ENCODE results near the gene RTKN2.

GRCh38 chr10:62188021-62188616, 80.5 kb downstream of the RTKN2 start:
- no peak for TF ChIP-seq CTCF (IDR thresholded peaks at IDR 0.05)
- no peak for TF ChIP-seq EP300 (IDR thresholded peaks at IDR 0.05; ENCODE audit: borderline replicate concordance in 1 of 2, low read depth in 1 of 2, low read length in 1 of 2)
- no peak for TF ChIP-seq JUND (IDR thresholded peaks at IDR 0.05)
